Measurements from ENCODE around the gene RNF4.

Gene RNF4

DNA sequence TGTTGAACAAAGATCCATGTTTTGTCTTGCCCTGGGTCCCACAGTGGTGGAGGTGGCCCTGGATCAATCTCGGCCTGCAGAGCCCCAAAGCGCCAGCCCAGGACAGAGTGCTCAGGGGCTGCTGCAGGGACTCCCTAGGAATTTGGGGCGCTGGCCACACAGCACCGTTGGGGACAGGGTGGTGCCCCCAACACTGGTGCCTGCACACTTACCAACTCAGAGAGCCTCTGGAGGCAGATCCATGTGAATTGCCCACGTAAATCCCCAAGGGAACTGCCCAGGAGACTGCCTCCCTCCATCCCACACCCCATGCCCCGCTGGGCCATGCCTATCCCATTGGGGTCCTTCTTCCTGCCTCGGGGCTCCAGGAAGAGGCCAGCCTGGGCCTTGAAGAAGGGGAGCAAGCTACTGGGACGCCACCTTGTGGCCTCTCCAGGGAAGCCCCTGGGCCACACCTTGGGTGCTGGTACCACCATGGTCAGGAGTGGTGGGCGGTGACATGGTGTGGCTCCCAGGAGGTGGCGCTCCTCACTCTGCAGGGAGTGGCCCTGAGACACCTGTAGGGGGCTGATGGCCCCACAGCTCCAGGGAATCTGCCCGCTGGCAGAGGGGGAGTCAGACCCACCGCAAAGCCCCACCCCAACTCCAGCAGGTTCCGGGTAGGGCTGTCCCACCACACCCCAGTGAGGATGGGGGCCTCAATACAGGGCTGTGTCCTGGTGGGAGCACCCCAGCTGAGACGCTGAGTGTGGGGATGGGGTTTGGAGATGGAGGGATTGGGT, 27.3 kb upstream of the RNF4 start:
- DNase-seq (ENCODE audit: low spot score): peak; percentile 94
- TF ChIP-seq, protein P1, sequence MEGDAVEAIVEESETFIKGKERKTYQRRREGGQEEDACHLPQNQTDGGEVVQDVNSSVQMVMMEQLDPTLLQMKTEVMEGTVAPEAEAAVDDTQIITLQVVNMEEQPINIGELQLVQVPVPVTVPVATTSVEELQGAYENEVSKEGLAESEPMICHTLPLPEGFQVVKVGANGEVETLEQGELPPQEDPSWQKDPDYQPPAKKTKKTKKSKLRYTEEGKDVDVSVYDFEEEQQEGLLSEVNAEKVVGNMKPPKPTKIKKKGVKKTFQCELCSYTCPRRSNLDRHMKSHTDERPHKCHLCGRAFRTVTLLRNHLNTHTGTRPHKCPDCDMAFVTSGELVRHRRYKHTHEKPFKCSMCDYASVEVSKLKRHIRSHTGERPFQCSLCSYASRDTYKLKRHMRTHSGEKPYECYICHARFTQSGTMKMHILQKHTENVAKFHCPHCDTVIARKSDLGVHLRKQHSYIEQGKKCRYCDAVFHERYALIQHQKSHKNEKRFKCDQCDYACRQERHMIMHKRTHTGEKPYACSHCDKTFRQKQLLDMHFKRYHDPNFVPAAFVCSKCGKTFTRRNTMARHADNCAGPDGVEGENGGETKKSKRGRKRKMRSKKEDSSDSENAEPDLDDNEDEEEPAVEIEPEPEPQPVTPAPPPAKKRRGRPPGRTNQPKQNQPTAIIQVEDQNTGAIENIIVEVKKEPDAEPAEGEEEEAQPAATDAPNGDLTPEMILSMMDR (IDR thresholded peaks at IDR 0.05; ENCODE audit: extremely low read depth, missing control alignments): peak; percentile 90

DNA sequence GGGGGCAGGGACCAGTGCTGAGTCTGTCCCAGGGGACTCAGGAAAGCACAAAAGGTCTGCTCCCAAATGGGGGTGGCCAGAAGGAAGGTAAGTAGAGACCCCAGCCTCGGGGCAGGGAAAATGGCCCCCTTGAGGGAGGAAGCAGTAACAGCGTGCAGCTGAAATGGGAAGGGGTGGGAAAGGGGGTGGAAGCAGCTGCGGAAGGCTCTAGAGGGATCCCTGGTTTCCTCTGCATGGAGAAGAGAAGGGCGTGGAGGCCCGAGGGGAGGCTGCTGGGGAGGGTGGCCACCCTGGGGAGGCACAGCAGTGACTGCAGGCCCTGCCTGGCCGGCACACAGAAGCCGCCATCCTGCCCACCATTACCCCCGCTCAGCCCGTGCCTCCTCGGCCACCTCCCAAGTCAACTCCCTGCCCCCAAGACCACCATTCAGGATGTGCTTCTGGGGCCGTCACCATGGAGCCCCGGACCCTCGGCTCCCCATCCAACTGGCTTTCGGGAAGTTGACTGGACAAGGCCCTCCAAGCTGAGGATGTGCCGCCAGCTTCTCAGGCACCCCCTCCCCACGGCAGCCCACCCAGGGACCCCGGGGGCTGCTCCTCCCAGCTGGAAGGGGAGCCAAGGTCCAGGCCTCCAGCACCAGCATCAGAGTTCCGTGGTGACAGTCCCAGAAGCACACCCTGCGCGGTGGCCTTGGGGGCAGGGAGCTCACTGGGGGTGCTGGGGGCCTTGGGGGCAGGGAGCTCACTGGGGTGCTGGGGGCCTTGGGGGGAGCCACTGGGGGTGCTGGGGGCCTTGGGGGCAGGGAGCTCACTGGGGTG, 26.5 kb upstream of the RNF4 start:
- TF ChIP-seq, protein P1 (IDR thresholded peaks at IDR 0.05; ENCODE audit: extremely low read depth, missing control alignments): no peak
- DNase-seq (ENCODE audit: low spot score): no peak

DNA sequence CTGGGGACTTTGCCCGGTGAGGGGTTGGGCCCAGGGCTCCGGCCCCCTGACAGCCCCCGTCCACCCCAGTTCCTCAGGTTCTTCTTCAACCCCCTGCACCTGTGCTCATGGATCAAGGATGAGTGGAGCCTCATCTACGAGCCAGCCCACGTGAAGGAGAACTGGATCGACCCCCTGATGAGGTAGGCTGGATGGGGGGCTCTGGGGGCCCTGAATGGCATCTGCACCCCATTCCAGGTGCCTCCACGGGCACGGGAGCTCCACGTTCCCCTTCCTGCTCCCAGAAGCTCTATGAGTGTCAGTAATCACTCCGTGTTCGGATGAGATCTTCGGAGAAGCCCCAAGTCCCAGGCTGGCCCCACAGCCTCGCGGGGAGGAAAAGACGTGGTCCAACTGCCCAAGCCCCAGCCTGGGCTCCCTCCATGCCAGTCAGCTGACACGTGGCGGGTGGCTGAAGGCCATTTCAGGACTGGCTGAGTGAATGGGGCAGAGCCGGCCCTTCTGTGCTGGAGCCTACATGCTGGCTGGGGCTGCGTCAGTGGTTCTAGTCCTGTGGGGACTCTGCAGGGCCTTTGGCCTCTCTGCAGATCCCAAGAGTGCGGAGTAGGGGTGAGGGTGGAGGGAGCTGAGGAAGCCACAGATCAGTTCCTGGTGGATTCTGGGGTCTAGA, 25.7 kb upstream of the RNF4 start:
- DNase-seq (ENCODE audit: low spot score): no peak
- TF ChIP-seq, protein P1 (IDR thresholded peaks at IDR 0.05; ENCODE audit: extremely low read depth, missing control alignments): no peak

DNA sequence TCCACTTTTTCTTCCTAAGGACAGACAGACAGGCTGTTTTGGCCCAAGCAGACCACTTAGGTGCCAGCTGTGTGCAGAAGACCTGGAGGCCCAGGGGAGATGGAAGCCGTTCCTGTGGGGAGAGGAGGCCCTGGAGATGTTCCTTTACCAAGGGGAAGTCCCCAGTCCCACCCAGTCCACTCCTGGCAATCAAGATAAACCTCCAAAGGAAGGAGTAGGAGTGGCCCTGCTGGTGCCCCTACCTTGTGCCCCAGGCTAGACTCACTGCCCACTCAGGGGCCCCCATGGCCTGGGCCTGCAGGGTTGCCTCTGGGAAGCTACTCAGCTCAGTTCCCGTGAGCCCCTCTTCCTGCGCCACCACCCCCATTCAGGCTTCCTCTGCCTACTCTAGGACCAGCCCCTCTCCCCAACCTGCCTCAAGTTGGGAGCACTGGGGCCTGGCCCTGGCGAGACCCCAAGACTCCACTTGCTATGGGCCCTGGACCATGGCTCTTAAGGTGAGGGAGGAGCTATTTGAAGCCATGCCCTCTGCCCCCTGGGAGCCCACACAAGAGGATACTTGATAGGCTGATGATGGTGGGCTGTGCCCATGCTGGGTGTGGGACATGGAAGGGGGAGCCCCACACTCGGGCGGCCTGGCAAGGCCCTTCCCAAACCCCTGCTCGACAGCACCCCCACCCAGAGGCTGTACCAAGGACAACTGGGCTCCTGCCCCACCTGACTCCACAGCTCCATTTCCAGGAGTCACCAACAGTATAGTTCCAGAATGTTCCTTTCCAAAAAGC, 24.8 kb upstream of the RNF4 start:
- TF ChIP-seq, protein P1 (IDR thresholded peaks at IDR 0.05; ENCODE audit: extremely low read depth, missing control alignments): no peak
- DNase-seq (ENCODE audit: low spot score): no peak

DNA sequence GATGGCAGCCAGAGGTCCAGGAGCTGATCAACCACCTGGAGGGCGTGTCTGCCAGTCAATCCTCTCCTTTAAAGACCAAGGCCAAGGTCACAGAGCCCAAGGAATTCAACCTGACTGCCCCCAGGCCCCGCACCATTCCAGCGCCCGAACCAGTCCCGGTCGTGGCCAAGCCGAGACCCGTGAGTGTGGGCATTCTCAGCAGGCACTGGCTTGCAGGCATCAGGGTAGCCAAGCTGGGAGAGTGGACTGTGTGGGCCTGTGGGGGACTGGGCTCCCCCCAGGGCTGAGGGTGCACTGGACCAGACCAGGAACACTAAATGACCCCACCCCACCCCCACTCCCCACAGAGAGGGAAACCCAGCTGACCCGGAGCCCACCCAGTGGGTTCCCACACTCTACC, 23.8 kb upstream of the RNF4 start:
- no peak for DNase-seq (ENCODE audit: low spot score)
- TF ChIP-seq, protein P1 (IDR thresholded peaks at IDR 0.05; ENCODE audit: extremely low read depth, missing control alignments): no peak

DNA sequence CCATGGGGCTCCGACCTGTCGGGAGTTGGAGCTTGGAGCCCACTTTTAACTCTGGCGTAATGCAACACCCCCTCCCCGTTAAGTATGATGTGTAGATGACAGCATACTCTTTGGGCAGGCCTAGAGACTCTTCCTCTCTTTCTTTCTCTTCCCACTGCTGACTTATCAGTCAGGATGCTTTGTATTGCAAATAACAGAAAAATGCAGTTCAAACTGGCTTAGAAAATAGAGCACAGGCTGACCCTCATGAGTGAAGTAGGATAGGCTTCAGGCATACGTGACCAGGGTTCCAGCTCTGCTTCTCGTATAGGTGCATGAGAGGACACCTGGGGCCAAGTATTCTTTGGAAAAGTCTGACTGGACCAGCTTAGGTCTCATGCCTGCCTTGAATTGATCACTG, 23.3 kb upstream of the RNF4 start:
- no peak for DNase-seq (ENCODE audit: low spot score)
- TF ChIP-seq, protein P1 (IDR thresholded peaks at IDR 0.05; ENCODE audit: extremely low read depth, missing control alignments): no peak
